Heart left ventricle (tissue), 16 donors: ENCODE results near the gene TMEM239. TPM values are rescaled to one million over a fixed set of nuclear protein-coding genes. Genes with fewer than 3 reads are reported as not detected.

ENCODE experiments used
- ATAC-seq, 4 donors: fragments of 200-7000 bp; cut with Tn5 transposase; one replicate each; pipeline ENCODE4 v1.9.1; 2020 to 2022; ENCODE audit warnings: moderate library complexity in 4 of 4, mild to moderate bottlenecking in 3 of 4, moderate number of reproducible peaks in 1 of 4
- DNase-seq, 5 donors: peaks; one replicate each; pipeline ENCODE4 v3.0.0-alpha.2; 2020
- H3K27ac ChIP-seq, 12 donors: fragments of 200-600 bp; sonication (generic) in 4 of 12; one replicate each; pipeline versions ENCODE4 v1.5.0 to v1.8.0; 2016 to 2022; ENCODE audit warnings: mild to moderate bottlenecking in 2 of 12
- H3K27me3 ChIP-seq, 9 donors: fragments of 200-600 bp; sonication (generic) in 2 of 9; one replicate each; pipeline versions ENCODE4 v1.5.1 to v1.8.0; 2016 to 2022; ENCODE audit warnings: mild to moderate bottlenecking in 3 of 9
- H3K36me3 ChIP-seq, 9 donors: fragments of 200-600 bp; sonication (generic) in 2 of 9; one replicate each; pipeline versions ENCODE4 v1.5.0 to v1.8.0; 2018 to 2022; ENCODE audit warnings: mild to moderate bottlenecking in 2 of 9
- H3K4me1 ChIP-seq, 12 donors: fragments of 200-600 bp; sonication (generic) in 4 of 12; one replicate each; pipeline versions ENCODE4 v1.5.0 to v1.8.0; 2016 to 2022; ENCODE audit warnings: mild to moderate bottlenecking in 3 of 12
- H3K4me3 ChIP-seq, 12 donors: fragments of 200-600 bp; sonication (generic) in 4 of 12; one replicate each; pipeline versions ENCODE4 v1.5.0 to v1.8.0; 2017 to 2022; ENCODE audit warnings: mild to moderate bottlenecking in 9 of 12, moderate library complexity in 4 of 12
- H3K9me3 ChIP-seq, 12 donors: fragments of 200-600 bp; sonication (generic) in 4 of 12; one replicate each; pipeline versions ENCODE4 v1.5.0 to v1.8.0; 2016 to 2022; ENCODE audit warnings: mild to moderate bottlenecking in 1 of 12
- CTCF ChIP-seq, 12 donors: fragments of 200-600 bp; sonication (generic) in 4 of 12; IDR thresholded peaks; one replicate each; pipeline versions ENCODE4 v1.5.0 to v1.8.0; 2018 to 2022; ENCODE audit warnings: antibody characterized with exemption in 12 of 12, mild to moderate bottlenecking in 5 of 12
- POLR2A ChIP-seq, 2 donors: fragments of 450-650 bp; IDR thresholded peaks; one replicate each; pipeline ENCODE4 v1.6.1; 2017; ENCODE audit warnings: antibody characterized with exemption in 2 of 2, mild to moderate bottlenecking in 2 of 2, moderate library complexity in 2 of 2
- WGBS, 4 donors: extraction: QIAGEN DNeasy Blood & Tissue Kit in 2 of 4; methylation state at CpG; one replicate each; pipeline versions ENCODE4 v1.1.5 to v1.1.7; 2013 to 2018; 5-methylcytosine and 5-hydroxymethylcytosine counted together
- intact Hi-C, 10 donors: fragments of 100-400 bp; cut with DNase I; formaldehyde crosslinking; loops; one replicate each; pipeline versions ENCODE4 v1.11.1 to v1.14.2; 2022
- polyA plus RNA-seq, 2 donors: library from polyadenylated mRNA; stranded (reverse); fragments of 200-250 nt; gene quantifications; one replicate each; pipeline ENCODE4 v1.2.3, GENCODE V29; 2013
- total RNA-seq, 9 donors: library from RNA; depleted of rRNA in 2 of 9; stranded (reverse); fragments of >200 nt in 2 of 9; fragmentation: NEBNext Ultra II Directional in 3 of 9; extraction: Animal tissue kit (Norgen Biotek cat#: 25700) in 3 of 9; gene quantifications; one replicate each; pipeline versions ENCODE4 v1.1.0 to v1.2.4, GENCODE V29; 2016 to 2023
- donor health status: ischemic (EF 13 %, LVEDD 7.1; RV severe dilation, severe dysfunction).
- donor health status: healthy with polysubstance abuse.
- donor health status: DM: no; HTN: yes; CAD: no.
- donor health status: DM: no; HTN: no; CAD: no.
- donor health status: ischemic (EF 25% LVEDD 6.9; RV normal size, moderate dysfunction).
- donor health status: ischemic (EF 25% LVEDD 5.7; RV mildly dilated, moderate dysfunction).
- donor health status: healthy.
- donor health status: DM: yes; HTN: yes; CAD: no.
- donor health status: ischemic (EF 35%, LVEDD 5.7; RV mildly dilated, moderate dysfunction).
- donor health status: nonischemic (EF 11% LVEDD 7.7; RV severe dilation, severe dysfunction).
- donor health status: DM: yes; HTN: yes; CAD: no.
- donor health status: PGD.
- donor health status: ischemic (EF 29% LVEDD 5.4; RV normal size, mild dysfunction).
- donor health status: nonischemic (EF 23%, LVEDD 6.1; RV moderate dilation, normal function).

TMEM239 gene
- total and polyA plus RNA-seq, 11 donors: not detected

- ATAC-seq (no peak), DNase-seq (no peak)
- WGBS, 4 donors: 28 to 42% (median 35%) methylated on average over 3 of the region's 3 CpGs
- Histone ChIP-seq H3K27me3 (peaks cover 0 to 24% (median 0%) of the 10 kb centered on the region in 9 donors), H3K27ac (no peak overlapping the region), H3K4me1 (no peaks in the 10 kb centered on the region), H3K9me3 (peaks cover 0 to 3% (median 0%) of the 10 kb centered on the region in 12 donors), H3K36me3 (no peaks in the 10 kb centered on the region), H3K4me3 (no peak overlapping the region)
- TF ChIP-seq CTCF (IDR thresholded peaks at IDR 0.05) (no peak), POLR2A (IDR thresholded peaks at IDR 0.05) (no peak)
- intact Hi-C loops: no loop called here
These were observed 35.2 kb upstream of the TMEM239 start for GRCh38 chr20:2780948-2781347.

- WGBS, 4 donors: 82 to 86% (median 84%) methylated on average over 6 of the region's 6 CpGs
- Histone ChIP-seq H3K9me3 (peaks cover 0 to 5% (median 0%) of the 10 kb centered on the region in 12 donors), H3K27ac (no peak overlapping the region), H3K27me3 (peaks cover 0 to 20% (median 0%) of the 10 kb centered on the region in 9 donors), H3K4me3 (no peak overlapping the region), H3K4me1 (no peaks in the 10 kb centered on the region), H3K36me3 (no peaks in the 10 kb centered on the region)
- DNase-seq: no peak
- ATAC-seq: no peak
- TF ChIP-seq CTCF (IDR thresholded peaks at IDR 0.05) (no peak), POLR2A (IDR thresholded peaks at IDR 0.05) (no peak)
- intact Hi-C loops: no loop called here
These were observed 32.1 kb upstream of the TMEM239 start for GRCh38 chr20:2783908-2784566.

- Histone ChIP-seq H3K27me3 (peaks cover 0 to 64% (median 17%) of the 10 kb centered on the region in 9 donors), H3K4me1 (no peaks in the 10 kb centered on the region), H3K9me3 (no peaks in the 10 kb centered on the region), H3K27ac (no peak overlapping the region), H3K36me3 (no peaks in the 10 kb centered on the region), H3K4me3 (no peak overlapping the region)
- intact Hi-C loops: no loop called here
- ATAC-seq: no peak
- no peak for DNase-seq
- WGBS, 4 donors: 81 to 95% (median 88%) methylated on average over 6 of the region's 6 CpGs
- TF ChIP-seq POLR2A (IDR thresholded peaks at IDR 0.05): no peak
- no peak for TF ChIP-seq CTCF (IDR thresholded peaks at IDR 0.05)
These were observed 22.7 kb upstream of the TMEM239 start for GRCh38 chr20:2793471-2793870.

GRCh38 chr20:2794202-2794748 lies 21.9 kb upstream of the TMEM239 start:
- no peak for ATAC-seq
- no peaks in the 10 kb centered on the region for H3K9me3 ChIP-seq
- H3K27ac ChIP-seq: no peak overlapping the region
- H3K36me3 ChIP-seq: no peaks in the 10 kb centered on the region
- peaks cover 0 to under 1% (median 0%) of the 10 kb centered on the region in 12 donors for H3K4me1 ChIP-seq
- intact Hi-C loops: no loop called here
- no peak for DNase-seq
- peaks cover 4 to 66% (median 25%) of the 10 kb centered on the region in 9 donors for H3K27me3 ChIP-seq
- no peak for TF ChIP-seq POLR2A (IDR thresholded peaks at IDR 0.05)
- TF ChIP-seq CTCF (IDR thresholded peaks at IDR 0.05): no peak
- 87 to 90% (median 89%) methylated on average over 23 of the region's 23 CpGs for WGBS, 4 donors
- no peak overlapping the region for H3K4me3 ChIP-seq
